ENCODE results near the gene CCDC77. TPM values are rescaled to one million over a fixed set of nuclear protein-coding genes. Genes with fewer than 3 reads are reported as not detected.
"Not testable (repeated sequence)": the region's sequence is repeated elsewhere in the genome, so short reads cannot be mapped to it uniquely, and the experiment has no call there.

CCDC77 gene
- total RNA-seq, 1 experiment from 2014 or later, result 17.7 TPM

DNA sequence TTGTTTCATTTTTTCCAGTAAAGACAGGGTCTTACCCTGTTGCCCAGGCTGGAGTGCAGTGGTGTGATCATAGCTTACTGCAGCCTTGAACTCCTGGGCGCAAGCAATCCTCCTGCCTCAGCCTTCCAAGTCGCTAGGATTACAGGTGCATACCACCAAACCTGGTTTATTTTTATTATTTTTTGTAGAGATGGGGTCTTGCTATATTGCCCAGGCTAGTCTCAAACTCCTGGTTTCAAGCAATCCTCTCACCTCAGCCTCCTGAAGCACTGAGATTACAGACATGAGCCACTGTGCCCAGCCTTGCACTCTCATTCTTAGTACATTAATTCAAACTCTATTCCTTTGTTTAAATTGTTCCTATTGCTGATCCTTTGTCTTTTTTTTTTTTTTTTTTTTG lies 34.3 kb downstream of the CCDC77 start:
- H3K4me3 ChIP-seq (ENCODE audit: low read length); H3K4me2 ChIP-seq (ENCODE audit: low read depth, low read length, poor library complexity, severe bottlenecking); H3K79me2 ChIP-seq (ENCODE audit: low read length); H3K9ac ChIP-seq (ENCODE audit: low read length); H3K4me1 ChIP-seq (ENCODE audit: low read length); H4K20me1 ChIP-seq (ENCODE audit: insufficient read depth, low read depth, low read length); H3K9me2 ChIP-seq (replicated peaks; ENCODE audit: insufficient read depth, low read length); DNase-seq; H2AFZ ChIP-seq (ENCODE audit: low read length); H3K27ac ChIP-seq (ENCODE audit: low read length); H3K9me3 ChIP-seq (ENCODE audit: low read length); H3K27me3 ChIP-seq (ENCODE audit: low read length): not testable (repeated sequence)
- peaks cover 26% of the 10 kb centered on the region for H3K36me3 ChIP-seq (ENCODE audit: insufficient read depth, low read length)

DNA sequence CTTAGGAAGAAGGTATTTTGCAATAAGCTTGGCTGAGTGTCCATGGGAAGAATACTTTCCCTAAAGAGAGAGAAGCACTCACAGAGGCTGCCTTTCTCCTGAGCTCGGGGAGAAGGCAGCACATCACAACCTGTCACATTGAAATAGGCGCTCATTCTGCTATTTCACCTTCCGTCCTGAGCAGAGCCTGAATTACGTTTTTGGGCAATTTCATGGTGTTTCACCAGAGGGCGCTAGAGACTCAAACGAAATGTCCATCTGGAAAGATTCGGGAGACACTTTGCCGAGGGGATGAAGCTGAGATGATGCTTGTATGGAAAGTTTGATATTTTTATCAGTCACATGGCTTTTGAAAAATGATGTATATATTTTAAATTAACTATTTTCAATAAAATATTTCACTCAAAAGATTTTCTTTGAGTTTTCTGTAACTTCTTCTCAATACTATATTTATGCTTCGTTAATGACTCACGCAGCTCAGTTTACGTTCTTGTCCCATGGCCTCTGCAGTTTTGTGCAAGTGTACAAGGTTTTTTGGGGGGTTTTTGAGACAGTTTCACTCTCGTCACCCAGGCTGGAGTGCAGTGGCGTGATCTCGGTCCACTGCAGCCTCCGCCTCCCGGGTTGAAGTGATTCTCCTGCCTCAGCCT lies 40.9 kb downstream of the CCDC77 start:
- Histone ChIP-seq H3K79me2 (ENCODE audit: low read length) (no peaks in the 10 kb centered on the region), H3K9me3 (ENCODE audit: low read length) (no peaks in the 10 kb centered on the region), H2AFZ (ENCODE audit: low read length) (no peak overlapping the region), H3K4me2 (ENCODE audit: low read depth, low read length, poor library complexity, severe bottlenecking) (no peak overlapping the region), H3K27ac (ENCODE audit: low read length) (no peak overlapping the region), H3K36me3 (ENCODE audit: insufficient read depth, low read length) (peaks cover 19% of the 10 kb centered on the region), H3K27me3 (ENCODE audit: low read length) (no peaks in the 10 kb centered on the region), H3K9ac (ENCODE audit: low read length) (no peak overlapping the region), H3K4me1 (ENCODE audit: low read length) (no peaks in the 10 kb centered on the region), H3K9me2 (replicated peaks; ENCODE audit: insufficient read depth, low read length) (no peaks in the 10 kb centered on the region), H4K20me1 (ENCODE audit: insufficient read depth, low read depth, low read length) (no peaks in the 10 kb centered on the region), H3K4me3 (ENCODE audit: low read length) (no peak overlapping the region)
- peak; percentile 75 for DNase-seq

DNA sequence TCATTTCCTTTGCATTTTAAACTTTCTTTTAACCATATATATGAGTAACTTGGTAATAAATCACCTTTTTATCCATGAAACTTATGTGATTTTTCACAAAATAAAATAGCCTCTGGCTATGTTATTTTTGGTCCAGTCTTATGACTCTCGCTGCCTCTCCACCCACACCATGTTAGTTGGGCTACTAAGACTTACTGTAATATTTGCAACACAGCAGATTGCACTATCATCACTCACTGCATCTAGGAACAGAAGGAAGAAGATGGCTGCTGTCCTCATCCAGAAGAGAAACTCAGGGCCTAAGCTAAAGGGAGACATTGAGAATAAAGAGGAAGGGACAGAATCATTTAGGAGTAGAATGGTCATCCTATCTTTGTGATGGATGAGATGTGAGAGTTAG lies 45.7 kb downstream of the CCDC77 start:
- no peaks in the 10 kb centered on the region for H3K4me1 ChIP-seq (ENCODE audit: low read length)
- H3K9ac ChIP-seq (ENCODE audit: low read length), result no peak overlapping the region
- H3K4me2 ChIP-seq (ENCODE audit: low read depth, low read length, poor library complexity, severe bottlenecking), result no peak overlapping the region
- no peak for DNase-seq
- H3K27me3 ChIP-seq (ENCODE audit: low read length), result 0 out of 2 replicates have a peak, but pooled peaks cover 2% of the 10 kb centered on the region
- H3K36me3 ChIP-seq (ENCODE audit: insufficient read depth, low read length), result peaks cover under 1% of the 10 kb centered on the region
- H2AFZ ChIP-seq (ENCODE audit: low read length), result no peak overlapping the region
- H4K20me1 ChIP-seq (ENCODE audit: insufficient read depth, low read depth, low read length), result no peaks in the 10 kb centered on the region
- no peaks in the 10 kb centered on the region for H3K9me2 ChIP-seq (replicated peaks; ENCODE audit: insufficient read depth, low read length)
- no peak overlapping the region for H3K27ac ChIP-seq (ENCODE audit: low read length)
- no peaks in the 10 kb centered on the region for H3K79me2 ChIP-seq (ENCODE audit: low read length)
- peaks cover under 1% of the 10 kb centered on the region for H3K9me3 ChIP-seq (ENCODE audit: low read length)
- no peak overlapping the region for H3K4me3 ChIP-seq (ENCODE audit: low read length)

DNA sequence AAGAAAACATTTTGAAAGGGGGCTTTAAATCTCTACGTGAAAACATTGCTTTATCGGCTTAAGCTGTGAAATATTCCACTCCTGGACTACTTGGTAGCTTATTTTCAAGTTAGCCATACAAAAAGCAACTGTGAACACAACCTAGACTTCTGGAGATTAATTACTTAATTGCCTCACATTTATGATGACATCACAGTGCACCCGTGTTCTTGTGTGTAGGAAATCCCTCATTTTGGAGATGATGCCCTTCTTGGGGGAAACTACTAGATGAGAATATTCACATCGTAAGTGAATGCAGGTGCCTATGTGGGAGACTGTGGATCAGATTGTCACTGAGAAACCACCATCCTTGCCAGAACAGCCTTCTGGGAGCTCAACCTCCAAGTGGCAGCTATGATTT lies 47.8 kb downstream of the CCDC77 start:
- DNase-seq, result no peak
- Histone ChIP-seq H3K4me3 (ENCODE audit: low read length) (no peak overlapping the region), H3K36me3 (ENCODE audit: insufficient read depth, low read length) (no peaks in the 10 kb centered on the region), H3K79me2 (ENCODE audit: low read length) (no peaks in the 10 kb centered on the region), H2AFZ (ENCODE audit: low read length) (no peak overlapping the region), H3K4me2 (ENCODE audit: low read depth, low read length, poor library complexity, severe bottlenecking) (no peak overlapping the region), H3K4me1 (ENCODE audit: low read length) (no peaks in the 10 kb centered on the region), H3K9me3 (ENCODE audit: low read length) (peaks cover 7% of the 10 kb centered on the region), H3K9me2 (replicated peaks; ENCODE audit: insufficient read depth, low read length) (no peaks in the 10 kb centered on the region), H3K9ac (ENCODE audit: low read length) (no peak overlapping the region), H4K20me1 (ENCODE audit: insufficient read depth, low read depth, low read length) (no peaks in the 10 kb centered on the region), H3K27ac (ENCODE audit: low read length) (no peak overlapping the region), H3K27me3 (ENCODE audit: low read length) (0 out of 2 replicates have a peak, but pooled peaks cover 2% of the 10 kb centered on the region)

DNA sequence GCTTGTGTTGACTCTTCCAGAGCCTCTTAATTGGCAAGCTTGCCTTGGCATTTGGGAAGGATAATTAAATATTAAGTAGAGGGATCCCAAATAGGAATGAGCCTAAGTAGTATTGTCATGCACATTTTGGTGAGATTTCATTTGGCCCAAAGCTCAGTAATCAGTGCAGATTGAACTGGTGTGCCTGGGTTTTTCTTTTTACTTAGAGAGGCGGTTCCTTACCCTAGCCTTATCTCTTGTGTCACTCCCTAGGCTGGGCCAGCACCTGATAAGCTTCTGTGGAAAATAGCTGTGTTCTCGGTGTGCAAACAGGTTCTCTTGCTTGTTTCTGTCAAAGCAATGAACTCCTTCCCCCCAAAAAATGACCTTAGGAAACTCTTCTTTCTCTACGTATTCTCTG lies 49.0 kb downstream of the CCDC77 start:
- no peak for DNase-seq

DNA sequence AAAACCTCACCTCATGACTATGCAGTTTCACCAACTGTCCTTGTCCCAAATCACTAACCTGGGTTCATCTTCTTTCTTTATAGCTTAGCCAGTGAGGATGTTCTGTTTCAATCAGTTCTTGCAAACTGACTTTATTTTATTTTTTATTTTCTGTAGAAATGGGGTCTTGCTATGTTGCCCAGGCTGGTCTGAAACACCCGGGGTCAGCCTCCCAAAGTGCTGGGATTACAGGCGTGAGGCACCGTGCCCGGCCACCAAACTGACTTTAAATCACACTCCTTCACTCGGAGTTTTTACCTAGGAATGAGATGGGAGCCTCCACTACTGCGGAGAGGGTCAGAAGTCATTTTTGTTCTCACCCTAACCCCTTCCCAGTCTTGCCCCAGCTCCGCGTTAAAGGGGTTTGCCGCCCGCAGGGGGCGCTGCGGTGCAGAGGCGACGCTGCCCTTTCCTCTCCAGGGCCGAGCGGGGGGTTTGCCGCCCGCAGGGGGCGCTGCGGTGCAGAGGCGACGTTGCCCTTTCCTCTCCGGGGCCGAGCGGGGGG lies 51.3 kb downstream of the CCDC77 start:
- Histone ChIP-seq H3K4me3 (ENCODE audit: low read length) (no peak overlapping the region), H3K79me2 (ENCODE audit: low read length) (no peaks in the 10 kb centered on the region), H3K27me3 (ENCODE audit: low read length) (0 out of 2 replicates have a peak, but pooled peaks cover 2% of the 10 kb centered on the region), H3K27ac (ENCODE audit: low read length) (no peak overlapping the region), H3K4me2 (ENCODE audit: low read depth, low read length, poor library complexity, severe bottlenecking) (no peak overlapping the region), H3K9ac (ENCODE audit: low read length) (no peak overlapping the region), H3K36me3 (ENCODE audit: insufficient read depth, low read length) (no peaks in the 10 kb centered on the region), H3K9me3 (ENCODE audit: low read length) (peaks cover 7% of the 10 kb centered on the region), H4K20me1 (ENCODE audit: insufficient read depth, low read depth, low read length) (no peaks in the 10 kb centered on the region), H3K4me1 (ENCODE audit: low read length) (no peaks in the 10 kb centered on the region), H2AFZ (ENCODE audit: low read length) (no peak overlapping the region), H3K9me2 (replicated peaks; ENCODE audit: insufficient read depth, low read length) (no peaks in the 10 kb centered on the region)
- DNase-seq, result peak; percentile 45

More for the DNA sequence above, 49.0 kb downstream of the CCDC77 start:
- Histone ChIP-seq H4K20me1 (ENCODE audit: insufficient read depth, low read depth, low read length) (no peaks in the 10 kb centered on the region), H3K9me3 (ENCODE audit: low read length) (peaks cover 7% of the 10 kb centered on the region), H2AFZ (ENCODE audit: low read length) (no peak overlapping the region), H3K9me2 (replicated peaks; ENCODE audit: insufficient read depth, low read length) (no peaks in the 10 kb centered on the region), H3K36me3 (ENCODE audit: insufficient read depth, low read length) (no peaks in the 10 kb centered on the region), H3K79me2 (ENCODE audit: low read length) (no peaks in the 10 kb centered on the region), H3K27me3 (ENCODE audit: low read length) (0 out of 2 replicates have a peak, but pooled peaks cover 2% of the 10 kb centered on the region), H3K27ac (ENCODE audit: low read length) (no peak overlapping the region), H3K4me3 (ENCODE audit: low read length) (no peak overlapping the region), H3K4me1 (ENCODE audit: low read length) (no peaks in the 10 kb centered on the region), H3K4me2 (ENCODE audit: low read depth, low read length, poor library complexity, severe bottlenecking) (no peak overlapping the region), H3K9ac (ENCODE audit: low read length) (no peak overlapping the region)

DNA sequence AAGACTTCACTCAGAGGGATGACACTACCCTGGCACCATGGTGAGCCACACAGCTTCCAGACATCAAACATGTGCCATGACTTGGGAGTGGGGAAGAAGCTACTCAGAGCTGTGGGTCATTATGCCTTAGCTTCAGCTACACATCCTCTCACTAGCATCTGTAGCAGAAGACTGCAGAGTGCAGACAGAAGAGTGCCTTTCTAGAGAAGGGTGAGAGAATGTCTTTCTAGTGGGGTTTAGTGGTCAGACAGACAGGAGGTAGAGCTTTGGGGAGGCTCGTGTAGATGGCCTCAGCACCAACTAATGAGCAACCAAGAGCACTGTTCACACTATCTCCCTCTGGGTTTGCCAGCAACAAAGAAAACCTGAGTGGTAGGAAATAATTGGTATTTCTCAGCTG lies 53.4 kb downstream of the CCDC77 start:
- Histone ChIP-seq H3K9me2 (replicated peaks; ENCODE audit: insufficient read depth, low read length) (no peaks in the 10 kb centered on the region), H3K9ac (ENCODE audit: low read length) (no peak overlapping the region)
- no peak for DNase-seq

DNA sequence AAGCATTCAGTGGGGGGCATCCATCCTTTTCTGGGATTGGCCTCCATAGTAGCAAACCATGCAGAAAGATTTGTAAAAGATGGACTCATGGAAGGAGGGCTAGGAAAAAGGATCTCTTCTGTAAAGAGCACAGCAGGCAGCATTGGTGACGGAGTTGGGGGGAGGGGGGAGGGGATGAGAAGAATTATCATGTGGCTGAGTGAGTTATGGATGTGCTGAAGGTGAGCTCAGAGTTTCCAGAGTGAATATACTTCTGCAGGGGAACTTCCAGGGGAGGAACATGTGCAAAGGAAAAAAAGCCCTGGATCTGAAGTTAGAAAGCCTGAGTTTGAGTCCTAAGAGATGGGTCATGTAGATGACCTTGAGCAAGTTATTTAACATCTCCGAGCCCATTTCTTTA lies 54.4 kb downstream of the CCDC77 start:
- H3K9me2 ChIP-seq (replicated peaks; ENCODE audit: insufficient read depth, low read length), result no peaks in the 10 kb centered on the region
- H3K4me2 ChIP-seq (ENCODE audit: low read depth, low read length, poor library complexity, severe bottlenecking), result no peak overlapping the region
- no peaks in the 10 kb centered on the region for H4K20me1 ChIP-seq (ENCODE audit: insufficient read depth, low read depth, low read length)
- no peaks in the 10 kb centered on the region for H3K27me3 ChIP-seq (ENCODE audit: low read length)
- DNase-seq, result no peak
- peaks cover 7% of the 10 kb centered on the region for H3K9me3 ChIP-seq (ENCODE audit: low read length)
- H3K4me3 ChIP-seq (ENCODE audit: low read length), result no peak overlapping the region
- no peak overlapping the region for H3K27ac ChIP-seq (ENCODE audit: low read length)
- no peaks in the 10 kb centered on the region for H3K79me2 ChIP-seq (ENCODE audit: low read length)
- no peak overlapping the region for H2AFZ ChIP-seq (ENCODE audit: low read length)
- no peaks in the 10 kb centered on the region for H3K4me1 ChIP-seq (ENCODE audit: low read length)
- no peaks in the 10 kb centered on the region for H3K36me3 ChIP-seq (ENCODE audit: insufficient read depth, low read length)
- no peak overlapping the region for H3K9ac ChIP-seq (ENCODE audit: low read length)

More for the DNA sequence above, 53.4 kb downstream of the CCDC77 start:
- Histone ChIP-seq H3K9me3 (ENCODE audit: low read length) (peaks cover 7% of the 10 kb centered on the region), H3K4me2 (ENCODE audit: low read depth, low read length, poor library complexity, severe bottlenecking) (no peak overlapping the region), H3K36me3 (ENCODE audit: insufficient read depth, low read length) (no peaks in the 10 kb centered on the region), H3K27me3 (ENCODE audit: low read length) (no peaks in the 10 kb centered on the region), H3K79me2 (ENCODE audit: low read length) (no peaks in the 10 kb centered on the region), H3K4me1 (ENCODE audit: low read length) (no peaks in the 10 kb centered on the region), H3K27ac (ENCODE audit: low read length) (no peak overlapping the region), H3K4me3 (ENCODE audit: low read length) (no peak overlapping the region), H4K20me1 (ENCODE audit: insufficient read depth, low read depth, low read length) (no peaks in the 10 kb centered on the region), H2AFZ (ENCODE audit: low read length) (no peak overlapping the region)
